Esophagus muscularis mucosa (tissue), 4 donors: ENCODE data around the gene ITPR1. TPM values are rescaled to one million over a fixed set of nuclear protein-coding genes. Genes with fewer than 3 reads are reported as not detected.

Source experiments
- DNase-seq: peaks from one replicate; pipeline ENCODE4 v3.0.0-alpha.2; 2017; ENCODE audit errors: extremely low spot score
- H3K27ac ChIP-seq, 4 donors: fragments of 200-600 bp; sonication (generic); replicated peaks in 1 of 4; 1 replicate in 3 of 4; 2 replicates in 1 of 4; pipeline ENCODE4 v1.5.1; 2016 to 2019; ENCODE audit warnings: mild to moderate bottlenecking in 1 of 4
- H3K27me3 ChIP-seq, 4 donors: fragments of 200-600 bp; sonication (generic); one replicate each; pipeline versions ENCODE4 v1.5.1 to v1.6.0; 2016 to 2019
- H3K36me3 ChIP-seq, 4 donors: fragments of 200-600 bp; sonication (generic); one replicate each; pipeline ENCODE4 v1.5.1; 2016 to 2019
- H3K4me1 ChIP-seq, 4 donors: fragments of 200-600 bp; sonication (generic); one replicate each; pipeline ENCODE4 v1.5.1; 2016 to 2019
- H3K4me3 ChIP-seq, 4 donors: fragments of 200-600 bp; sonication (generic); 1 replicate in 2 of 4; 2 replicates in 2 of 4; pipeline ENCODE4 v1.5.1; 2016 to 2019; ENCODE audit warnings: mild to moderate bottlenecking in 4 of 4, moderate library complexity in 1 of 4
- H3K9me3 ChIP-seq, 4 donors: fragments of 200-600 bp; sonication (generic); 1 replicate in 3 of 4; 2 replicates in 1 of 4; pipeline ENCODE4 v1.5.1; 2016 to 2019
- EP300 ChIP-seq: sonication (generic); formaldehyde crosslinking; IDR thresholded peaks from one replicate; pipeline ENCODE4 v1.6.1; 2017; ENCODE audit warnings: antibody characterized with exemption
- POLR2A ChIP-seq: fragments of 450-650 bp; IDR thresholded peaks from one replicate; pipeline ENCODE4 v1.6.1; 2017; ENCODE audit warnings: antibody characterized with exemption, moderate library complexity, mild to moderate bottlenecking, low read depth
- POLR2AphosphoS5 ChIP-seq, 2 donors: sonication (generic); formaldehyde crosslinking; IDR thresholded peaks; one replicate each; pipeline ENCODE4 v1.6.1; 2017; ENCODE audit warnings: antibody characterized with exemption in 2 of 2
- WGBS: methylation state at CpG from one replicate; pipeline ENCODE4 v1.1.5; 2018; 5-methylcytosine and 5-hydroxymethylcytosine counted together
- intact Hi-C: fragments of 100-400 bp; cut with DNase I; formaldehyde crosslinking; loops from one replicate; pipeline ENCODE4 v1.15.1; 2023
- total RNA-seq, 4 donors: library from RNA; depleted of rRNA; stranded (reverse); fragments of >200 nt; gene quantifications; one replicate each; pipeline versions ENCODE4 v1.1.0 to v1.2.1, GENCODE V29; 2016
- TF ChIP-seq, protein P1 (sequence below), 3 experiments: fragments of 200-600 bp in 2 of 3; fragments of 450-650 bp in 1 of 3; sonication (generic) in 2 of 3; IDR thresholded peaks; one replicate each; pipeline ENCODE4 v1.5.1; 2017 to 2019; ENCODE audit warnings: antibody characterized with exemption in 3 of 3, mild to moderate bottlenecking in 2 of 3, moderate library complexity in 1 of 3

The ITPR1 gene
- total RNA-seq, 4 donors from 2014 or later, result 204 to 271 (median 222) TPM

DNA sequence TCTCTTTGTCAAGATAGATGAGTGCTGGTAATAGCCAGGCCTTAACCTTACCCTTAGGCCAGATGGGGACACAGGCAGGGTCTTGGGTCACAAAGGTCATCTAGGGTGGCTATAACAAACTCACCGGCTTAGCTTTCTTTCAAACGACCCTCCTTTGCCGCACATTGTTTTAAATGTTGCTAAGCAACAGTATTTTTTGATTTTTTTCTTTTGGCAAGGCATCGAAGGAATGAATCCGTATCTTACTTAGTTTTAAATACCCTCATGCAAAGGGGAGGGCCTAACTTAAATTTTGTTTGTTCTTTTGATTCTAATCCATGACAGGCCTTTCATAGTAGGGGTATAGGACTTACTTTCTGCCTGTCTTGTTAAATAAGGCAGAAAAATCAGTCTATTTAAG, 35.2 kb downstream of the ITPR1 start:
- no peaks in the 10 kb centered on the region for H3K36me3 ChIP-seq
- 42% methylated on average over 5 of the region's 5 CpGs for WGBS
- no peak overlapping the region for H3K4me3 ChIP-seq
- DNase-seq, result no peak
- H3K9me3 ChIP-seq, result no peaks in the 10 kb centered on the region
- TF ChIP-seq POLR2A (no peak), EP300 (no peak), POLR2AphosphoS5 (IDR thresholded peaks at IDR 0.05) (no peak)
- TF ChIP-seq, protein P1, sequence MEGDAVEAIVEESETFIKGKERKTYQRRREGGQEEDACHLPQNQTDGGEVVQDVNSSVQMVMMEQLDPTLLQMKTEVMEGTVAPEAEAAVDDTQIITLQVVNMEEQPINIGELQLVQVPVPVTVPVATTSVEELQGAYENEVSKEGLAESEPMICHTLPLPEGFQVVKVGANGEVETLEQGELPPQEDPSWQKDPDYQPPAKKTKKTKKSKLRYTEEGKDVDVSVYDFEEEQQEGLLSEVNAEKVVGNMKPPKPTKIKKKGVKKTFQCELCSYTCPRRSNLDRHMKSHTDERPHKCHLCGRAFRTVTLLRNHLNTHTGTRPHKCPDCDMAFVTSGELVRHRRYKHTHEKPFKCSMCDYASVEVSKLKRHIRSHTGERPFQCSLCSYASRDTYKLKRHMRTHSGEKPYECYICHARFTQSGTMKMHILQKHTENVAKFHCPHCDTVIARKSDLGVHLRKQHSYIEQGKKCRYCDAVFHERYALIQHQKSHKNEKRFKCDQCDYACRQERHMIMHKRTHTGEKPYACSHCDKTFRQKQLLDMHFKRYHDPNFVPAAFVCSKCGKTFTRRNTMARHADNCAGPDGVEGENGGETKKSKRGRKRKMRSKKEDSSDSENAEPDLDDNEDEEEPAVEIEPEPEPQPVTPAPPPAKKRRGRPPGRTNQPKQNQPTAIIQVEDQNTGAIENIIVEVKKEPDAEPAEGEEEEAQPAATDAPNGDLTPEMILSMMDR (IDR thresholded peaks at IDR 0.05), result no peak
- intact Hi-C loops, result no loop called here
- H3K27me3 ChIP-seq, result no peaks in the 10 kb centered on the region
- peak overlapping the region; percentile 7 to 39 (median 26) for H3K27ac ChIP-seq
- H3K4me1 ChIP-seq, result peaks cover 32 to 78% (median 69%) of the 10 kb centered on the region in 4 donors

DNA sequence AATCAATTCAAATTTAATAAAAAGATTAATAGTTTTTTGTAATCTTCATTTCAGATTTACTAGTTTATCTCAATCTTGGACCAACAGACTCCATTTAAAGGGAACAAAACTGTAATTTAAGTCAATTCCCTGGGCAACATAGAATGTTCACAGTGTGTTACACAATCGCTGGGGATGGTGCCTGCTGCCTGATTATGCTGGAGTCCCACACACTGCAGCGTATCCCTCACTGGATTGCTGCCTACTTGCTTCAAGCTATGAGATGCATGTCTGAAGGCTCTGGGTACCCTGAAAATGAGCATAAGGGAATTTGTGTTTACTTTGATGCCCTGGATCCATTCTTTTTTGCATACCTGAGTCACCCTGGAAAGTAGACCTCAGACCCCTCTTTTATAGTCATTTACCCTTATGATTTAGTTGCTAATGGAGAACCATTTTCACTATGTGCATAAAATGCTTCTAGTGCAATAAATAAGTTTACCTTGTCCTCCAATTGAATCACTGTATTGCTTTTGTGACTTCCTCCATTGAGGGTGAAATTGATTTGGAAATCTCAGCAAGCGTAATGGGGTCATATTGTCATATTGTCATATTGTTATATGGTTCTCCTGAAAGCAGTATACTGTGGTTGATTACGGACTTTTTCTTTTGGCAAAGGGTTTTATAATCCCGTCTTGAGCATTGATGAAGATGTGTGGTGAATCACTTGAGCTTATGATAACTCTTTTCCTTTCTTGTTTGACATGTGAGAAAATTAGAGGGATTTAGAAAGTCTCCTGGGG, 35.9 kb downstream of the ITPR1 start:
- DNase-seq, result no peak
- intact Hi-C loops, result no loop called here
- H3K27me3 ChIP-seq, result no peaks in the 10 kb centered on the region
- no peaks in the 10 kb centered on the region for H3K9me3 ChIP-seq
- 65% methylated on average over 5 of the region's 5 CpGs for WGBS
- no peak overlapping the region for H3K4me3 ChIP-seq
- H3K4me1 ChIP-seq, result peaks cover 33 to 78% (median 69%) of the 10 kb centered on the region in 4 donors
- no peaks in the 10 kb centered on the region for H3K36me3 ChIP-seq
- TF ChIP-seq POLR2A, result no peak
- TF ChIP-seq, protein P1 (IDR thresholded peaks at IDR 0.05), result no peak
- no peak for TF ChIP-seq POLR2AphosphoS5 (IDR thresholded peaks at IDR 0.05)
- TF ChIP-seq EP300, result no peak
- H3K27ac ChIP-seq, result peak overlapping the region in 3 of 4 donors; percentile 16 to 39 (median 35)

DNA sequence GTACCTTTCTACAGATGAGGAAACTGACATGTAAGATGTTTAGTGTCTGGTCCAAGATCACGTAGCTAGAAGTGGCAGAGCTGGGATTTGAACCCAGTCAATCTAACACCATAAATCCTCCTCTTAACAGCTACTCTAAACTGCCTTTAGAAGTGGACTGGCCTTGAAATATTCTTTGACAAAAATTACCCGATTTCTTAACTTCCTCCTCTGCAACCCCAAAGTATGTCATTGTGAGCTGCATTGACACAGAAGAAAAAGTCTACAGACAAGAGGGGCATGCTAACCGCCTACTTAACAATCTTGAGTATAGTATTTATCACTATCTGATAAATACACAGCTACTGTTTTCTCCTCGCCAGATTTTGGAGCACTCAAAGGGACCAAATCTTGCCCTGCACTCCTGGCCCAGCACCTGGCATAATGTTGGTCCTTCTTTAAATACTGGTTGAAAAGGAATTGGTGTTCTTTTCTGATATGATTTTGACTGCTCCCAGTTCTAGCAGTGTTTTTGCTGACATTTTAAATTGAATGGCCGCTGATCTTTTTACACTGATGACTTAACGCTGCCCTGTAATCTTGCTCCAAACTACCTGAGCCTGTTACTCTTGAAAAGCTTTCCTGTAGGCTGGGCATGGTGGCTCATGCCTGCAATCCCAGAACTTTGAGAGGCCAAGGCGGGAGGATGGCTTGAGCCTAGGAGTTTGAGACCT, 36.9 kb downstream of the ITPR1 start:
- H3K9me3 ChIP-seq, result no peaks in the 10 kb centered on the region
- H3K27me3 ChIP-seq, result no peaks in the 10 kb centered on the region
- H3K4me3 ChIP-seq, result no peak overlapping the region
- intact Hi-C loops, result loop anchor here (5.0 kb wide), 1 partner anchor 38 kb away; the partner anchor contains the start of gene ITPR1
- TF ChIP-seq, protein P1 (IDR thresholded peaks at IDR 0.05), result no peak
- WGBS, result 93% methylated on average over 7 of the region's 7 CpGs
- no peak for DNase-seq
- H3K27ac ChIP-seq, result no peak overlapping the region
- no peaks in the 10 kb centered on the region for H3K36me3 ChIP-seq
- peaks cover 25 to 78% (median 69%) of the 10 kb centered on the region in 4 donors for H3K4me1 ChIP-seq

DNA sequence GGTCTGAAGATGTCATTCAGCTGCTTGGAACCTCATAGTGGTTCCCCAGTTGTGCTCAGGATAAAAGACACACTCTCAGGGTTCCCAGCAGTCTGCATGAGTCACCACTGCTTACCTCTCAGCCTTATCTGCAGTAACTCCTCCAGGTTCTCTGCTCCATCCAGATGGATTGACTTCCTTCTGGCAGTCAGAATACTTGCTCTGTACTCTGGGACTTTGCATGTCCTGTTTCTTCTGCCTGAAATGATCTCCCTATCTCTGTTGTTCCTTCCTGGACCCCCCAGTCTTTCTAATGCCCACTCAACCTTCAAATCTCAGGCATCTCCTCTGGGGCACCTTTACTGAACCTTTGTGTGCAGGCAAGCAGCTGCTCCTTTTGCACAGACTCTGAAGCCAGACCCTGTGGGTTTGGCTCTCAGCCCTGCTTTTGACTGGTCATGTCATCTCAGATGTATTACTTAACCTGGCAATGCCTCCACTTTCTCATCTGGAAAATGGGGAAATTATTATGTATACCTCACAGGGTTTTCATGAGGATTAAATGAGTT, 38.4 kb downstream of the ITPR1 start:
- peaks cover 34 to 92% (median 76%) of the 10 kb centered on the region in 4 donors for H3K4me1 ChIP-seq
- TF ChIP-seq EP300 (no peak), POLR2A (no peak), POLR2AphosphoS5 (IDR thresholded peaks at IDR 0.05) (no peak)
- TF ChIP-seq, protein P1 (IDR thresholded peaks at IDR 0.05), result no peak
- no peak for DNase-seq
- intact Hi-C loops, result loop anchor here (5.0 kb wide), 1 partner anchor 39 kb away; the partner anchor contains the start of gene ITPR1
- H3K9me3 ChIP-seq, result no peaks in the 10 kb centered on the region
- no peak overlapping the region for H3K4me3 ChIP-seq
- H3K27me3 ChIP-seq, result no peaks in the 10 kb centered on the region
- H3K36me3 ChIP-seq, result no peaks in the 10 kb centered on the region
- H3K27ac ChIP-seq, result no peak overlapping the region
